ENCODE results near the gene USP22. TPM values are rescaled to one million over a fixed set of nuclear protein-coding genes. Genes with fewer than 3 reads are reported as not detected.

The USP22 gene
- total and polyA plus RNA-seq, 2 of the 13 experiments (the other 11 are each of a cell fraction or from before 2014, with no cell fraction given): 98.0 to 130 TPM

DNA sequence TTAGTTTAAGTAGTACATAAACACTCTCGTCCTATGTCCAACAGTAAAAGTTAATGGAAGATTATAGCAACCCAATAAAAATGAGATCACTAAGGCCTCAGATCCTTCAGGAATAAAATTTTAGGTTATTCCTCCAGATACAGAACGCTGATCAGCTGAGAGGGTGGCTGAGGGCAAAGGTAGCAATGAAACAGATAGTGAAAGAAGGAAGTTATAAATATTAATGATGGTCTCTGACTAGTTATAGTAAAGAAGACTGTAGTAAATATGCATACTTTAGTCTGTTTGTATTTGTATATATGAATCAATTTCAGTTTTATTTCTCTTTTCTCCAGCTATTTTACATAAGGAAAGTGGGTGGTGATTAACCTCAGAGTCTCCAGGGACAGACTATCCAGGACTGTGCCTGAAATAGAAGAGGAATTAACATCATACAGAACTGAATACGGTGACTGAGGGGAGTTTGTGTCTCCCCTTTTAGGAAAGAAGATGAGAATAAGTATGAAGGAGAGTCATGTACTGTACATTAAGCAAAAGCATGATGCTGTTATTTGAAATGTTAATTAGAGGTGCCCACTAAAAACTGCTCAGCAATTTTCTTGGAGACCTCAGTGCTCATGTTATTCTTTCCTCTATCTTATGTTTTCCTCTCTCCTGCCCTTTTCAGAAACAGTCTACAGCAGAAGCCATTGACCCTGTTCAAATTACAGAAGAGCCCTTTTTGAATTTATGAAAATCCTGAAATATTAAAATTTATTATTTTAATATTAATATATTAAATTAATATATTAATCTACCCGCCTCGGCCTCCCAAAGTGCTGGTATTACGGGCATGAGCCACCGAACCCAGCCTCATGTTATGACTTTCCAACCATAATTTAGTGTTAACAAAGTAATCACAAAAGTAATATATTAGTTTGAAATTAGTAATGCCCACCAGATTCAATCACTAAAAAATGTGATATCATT, 47.4 kb upstream of the USP22 start (continued):
- TF ChIP-seq KLF13 (CRISPR knock-in tag; IDR thresholded peaks at IDR 0.05) (no peak), RFX3 (CRISPR knock-in tag; IDR thresholded peaks at IDR 0.05) (no peak)
- TF ChIP-seq, protein P1, sequence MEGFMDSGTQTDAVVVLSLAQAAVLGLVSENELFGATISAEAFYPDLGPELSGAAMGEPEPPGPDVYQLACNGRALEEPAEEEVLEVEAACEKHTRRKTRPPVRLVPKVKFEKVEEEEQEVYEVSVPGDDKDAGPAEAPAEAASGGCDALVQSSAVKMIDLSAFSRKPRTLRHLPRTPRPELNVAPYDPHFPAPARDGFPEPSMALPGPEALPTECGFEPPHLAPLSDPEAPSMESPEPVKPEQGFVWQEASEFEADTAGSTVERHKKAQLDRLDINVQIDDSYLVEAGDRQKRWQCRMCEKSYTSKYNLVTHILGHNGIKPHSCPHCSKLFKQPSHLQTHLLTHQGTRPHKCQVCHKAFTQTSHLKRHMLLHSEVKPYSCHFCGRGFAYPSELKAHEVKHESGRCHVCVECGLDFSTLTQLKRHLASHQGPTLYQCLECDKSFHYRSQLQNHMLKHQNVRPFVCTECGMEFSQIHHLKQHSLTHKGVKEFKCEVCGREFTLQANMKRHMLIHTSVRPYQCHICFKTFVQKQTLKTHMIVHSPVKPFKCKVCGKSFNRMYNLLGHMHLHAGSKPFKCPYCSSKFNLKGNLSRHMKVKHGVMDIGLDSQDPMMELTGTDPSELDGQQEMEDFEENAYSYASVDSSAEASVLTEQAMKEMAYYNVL (CRISPR knock-in tag; IDR thresholded peaks at IDR 0.05; ENCODE audit: borderline replicate concordance): no peak

DNA sequence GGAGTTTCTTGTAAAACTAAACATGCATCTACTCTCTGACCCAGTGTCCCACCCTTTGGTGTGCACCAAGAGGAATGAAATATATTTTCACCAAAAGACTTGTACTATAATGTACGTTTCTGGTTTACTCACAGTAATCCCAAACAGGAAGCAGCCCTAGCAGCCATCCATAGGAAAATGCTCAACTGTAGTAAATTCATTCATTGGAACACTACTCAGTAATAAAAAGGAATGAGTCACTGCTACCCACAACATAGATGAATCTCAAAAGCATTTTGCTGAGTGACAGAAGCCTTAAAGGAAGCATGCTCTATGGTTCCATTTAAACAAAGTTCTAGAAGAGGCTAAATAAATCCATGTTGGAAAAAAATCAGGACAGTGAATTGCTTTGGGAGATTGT, 46.3 kb upstream of the USP22 start:
- intact Hi-C loops (cut with micrococcal nuclease; ENCODE audit: unreplicated experiment): no loop called here
- POLR2A ChIA-PET: no interaction called here
- DNase-seq (ENCODE audit: low spot score): no peak
- Histone ChIP-seq H3K79me2 (ENCODE audit: insufficient read depth, low read length) (no peaks in the 10 kb centered on the region), H3K27ac (ENCODE audit: extremely low read length, insufficient read depth, low read length) (no peak overlapping the region), H4K20me1 (ENCODE audit: insufficient read depth, low read length) (no peaks in the 10 kb centered on the region), H3K9ac (ENCODE audit: insufficient read depth, low read depth, low read length) (no peak overlapping the region), H2AFZ (ENCODE audit: low read length) (no peak overlapping the region), H3K4me1 (ENCODE audit: insufficient read depth, low read length) (peaks cover 6% of the 10 kb centered on the region), H3K36me3 (replicated peaks in 1 of 2; ENCODE audit: control insufficient read depth in 1 of 2, insufficient read depth in 2 of 2, low read length in 2 of 2) (no peaks in the 10 kb centered on the region), H3K9me3 (ENCODE audit: low read length) (no peaks in the 10 kb centered on the region), H3K27me3 (ENCODE audit: control insufficient read depth in 1 of 2, insufficient read depth in 2 of 2, low read length in 2 of 2) (peaks cover 0 to 5% of the 10 kb centered on the region in 2 experiments; a peak in 1 of 5 replicates), H3K4me3 (replicated peaks in 1 of 3; ENCODE audit: insufficient read depth in 1 of 3, low read depth in 2 of 3, low read length in 3 of 3) (no peak overlapping the region), H3K4me2 (ENCODE audit: low read depth, low read length) (no peak overlapping the region)
- 0% methylated on average over 1 of the region's 1 CpG for WGBS (ENCODE audit: low lambda C conversion rate)
- no TSS peak for BruUV-seq (replicated peaks)
- ATAC-seq: no peak
- no peak for TF ChIP-seq TGIF2 (CRISPR knock-in tag; IDR thresholded peaks at IDR 0.05)
- TF ChIP-seq MAFF (IDR thresholded peaks at IDR 0.05; ENCODE audit: low read depth, low read length): no peak
- TF ChIP-seq, protein P2, sequence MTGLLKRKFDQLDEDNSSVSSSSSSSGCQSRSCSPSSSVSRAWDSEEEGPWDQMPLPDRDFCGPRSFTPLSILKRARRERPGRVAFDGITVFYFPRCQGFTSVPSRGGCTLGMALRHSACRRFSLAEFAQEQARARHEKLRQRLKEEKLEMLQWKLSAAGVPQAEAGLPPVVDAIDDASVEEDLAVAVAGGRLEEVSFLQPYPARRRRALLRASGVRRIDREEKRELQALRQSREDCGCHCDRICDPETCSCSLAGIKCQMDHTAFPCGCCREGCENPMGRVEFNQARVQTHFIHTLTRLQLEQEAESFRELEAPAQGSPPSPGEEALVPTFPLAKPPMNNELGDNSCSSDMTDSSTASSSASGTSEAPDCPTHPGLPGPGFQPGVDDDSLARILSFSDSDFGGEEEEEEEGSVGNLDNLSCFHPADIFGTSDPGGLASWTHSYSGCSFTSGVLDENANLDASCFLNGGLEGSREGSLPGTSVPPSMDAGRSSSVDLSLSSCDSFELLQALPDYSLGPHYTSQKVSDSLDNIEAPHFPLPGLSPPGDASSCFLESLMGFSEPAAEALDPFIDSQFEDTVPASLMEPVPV (CRISPR knock-in tag; IDR thresholded peaks at IDR 0.05): no peak
- TF ChIP-seq, protein P3, sequence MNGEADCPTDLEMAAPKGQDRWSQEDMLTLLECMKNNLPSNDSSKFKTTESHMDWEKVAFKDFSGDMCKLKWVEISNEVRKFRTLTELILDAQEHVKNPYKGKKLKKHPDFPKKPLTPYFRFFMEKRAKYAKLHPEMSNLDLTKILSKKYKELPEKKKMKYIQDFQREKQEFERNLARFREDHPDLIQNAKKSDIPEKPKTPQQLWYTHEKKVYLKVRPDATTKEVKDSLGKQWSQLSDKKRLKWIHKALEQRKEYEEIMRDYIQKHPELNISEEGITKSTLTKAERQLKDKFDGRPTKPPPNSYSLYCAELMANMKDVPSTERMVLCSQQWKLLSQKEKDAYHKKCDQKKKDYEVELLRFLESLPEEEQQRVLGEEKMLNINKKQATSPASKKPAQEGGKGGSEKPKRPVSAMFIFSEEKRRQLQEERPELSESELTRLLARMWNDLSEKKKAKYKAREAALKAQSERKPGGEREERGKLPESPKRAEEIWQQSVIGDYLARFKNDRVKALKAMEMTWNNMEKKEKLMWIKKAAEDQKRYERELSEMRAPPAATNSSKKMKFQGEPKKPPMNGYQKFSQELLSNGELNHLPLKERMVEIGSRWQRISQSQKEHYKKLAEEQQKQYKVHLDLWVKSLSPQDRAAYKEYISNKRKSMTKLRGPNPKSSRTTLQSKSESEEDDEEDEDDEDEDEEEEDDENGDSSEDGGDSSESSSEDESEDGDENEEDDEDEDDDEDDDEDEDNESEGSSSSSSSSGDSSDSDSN (CRISPR knock-in tag; IDR thresholded peaks at IDR 0.05): no peak
- no peak for TF ChIP-seq HES4 (CRISPR knock-in tag; IDR thresholded peaks at IDR 0.05; ENCODE audit: borderline replicate concordance)
- TF ChIP-seq NFIC (IDR thresholded peaks at IDR 0.05; ENCODE audit: low read length): no peak
- TF ChIP-seq RNF2 (conservative IDR thresholded peaks at IDR 0.05; ENCODE audit: low read depth): no peak
- TF ChIP-seq DPF2 (CRISPR knock-in tag; IDR thresholded peaks at IDR 0.05; ENCODE audit: borderline replicate concordance, low read depth): no peak
- TF ChIP-seq, protein P4, sequence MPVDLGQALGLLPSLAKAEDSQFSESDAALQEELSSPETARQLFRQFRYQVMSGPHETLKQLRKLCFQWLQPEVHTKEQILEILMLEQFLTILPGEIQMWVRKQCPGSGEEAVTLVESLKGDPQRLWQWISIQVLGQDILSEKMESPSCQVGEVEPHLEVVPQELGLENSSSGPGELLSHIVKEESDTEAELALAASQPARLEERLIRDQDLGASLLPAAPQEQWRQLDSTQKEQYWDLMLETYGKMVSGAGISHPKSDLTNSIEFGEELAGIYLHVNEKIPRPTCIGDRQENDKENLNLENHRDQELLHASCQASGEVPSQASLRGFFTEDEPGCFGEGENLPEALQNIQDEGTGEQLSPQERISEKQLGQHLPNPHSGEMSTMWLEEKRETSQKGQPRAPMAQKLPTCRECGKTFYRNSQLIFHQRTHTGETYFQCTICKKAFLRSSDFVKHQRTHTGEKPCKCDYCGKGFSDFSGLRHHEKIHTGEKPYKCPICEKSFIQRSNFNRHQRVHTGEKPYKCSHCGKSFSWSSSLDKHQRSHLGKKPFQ (CRISPR knock-in tag; IDR thresholded peaks at IDR 0.05; ENCODE audit: insufficient replicate concordance): no peak
- no peak for TF ChIP-seq SMC3 (IDR thresholded peaks at IDR 0.05; ENCODE audit: low read length)
- in situ Hi-C loops (cut with HindIII; ENCODE audit: extremely low pct_ligation_motif_present, low pct_unique_long_range_greater_than_20kb): no loop called here
- CTCF ChIA-PET (ENCODE audit: low intra/inter-chr PET ratio, low total read pairs): no interaction called here
- FAIRE-seq: no peak
